Fibroblast of skin of right quadriceps (primary cell): ENCODE results near the gene ARHGEF25.
"Not testable (repeated sequence)": the region's sequence is repeated elsewhere in the genome, so short reads cannot be mapped to it uniquely, and the experiment has no call there.

ENCODE experiments used
- DNase-seq: peaks from one replicate; pipeline ENCODE4 v3.0.0-alpha.2; 2013

ARHGEF25 gene

GRCh38 chr12:57586128-57586527, 25.1 kb upstream of the ARHGEF25 start:
- no peak for DNase-seq

DNA sequence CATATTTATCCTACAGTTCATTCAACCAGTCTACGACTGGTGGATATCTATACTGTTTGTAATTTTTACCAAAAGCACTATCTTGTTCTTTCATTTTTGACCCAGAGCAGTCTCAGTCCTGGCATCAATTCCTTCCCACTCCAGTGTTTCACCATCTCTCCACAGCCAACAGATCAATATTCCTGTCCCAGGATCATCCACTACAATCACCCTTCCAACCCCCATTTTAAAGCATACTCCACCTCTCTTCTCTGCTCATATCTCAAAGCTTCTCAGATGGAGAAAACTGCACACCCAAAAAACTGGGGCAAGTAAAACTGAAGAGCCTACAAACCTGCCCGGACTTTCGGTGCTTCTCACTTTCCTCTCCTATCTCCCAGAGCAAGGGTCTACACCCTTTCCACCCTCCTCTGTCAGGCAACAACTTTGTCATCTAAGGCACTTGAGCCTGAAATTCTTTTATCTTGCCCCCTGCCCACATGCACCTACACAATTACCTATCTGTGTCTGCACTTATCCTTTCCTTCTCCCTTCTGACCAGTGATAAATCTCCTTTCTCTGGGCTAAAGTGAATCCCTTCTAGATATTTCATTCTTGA, 24.3 kb upstream of the ARHGEF25 start:
- no peak for DNase-seq

DNA sequence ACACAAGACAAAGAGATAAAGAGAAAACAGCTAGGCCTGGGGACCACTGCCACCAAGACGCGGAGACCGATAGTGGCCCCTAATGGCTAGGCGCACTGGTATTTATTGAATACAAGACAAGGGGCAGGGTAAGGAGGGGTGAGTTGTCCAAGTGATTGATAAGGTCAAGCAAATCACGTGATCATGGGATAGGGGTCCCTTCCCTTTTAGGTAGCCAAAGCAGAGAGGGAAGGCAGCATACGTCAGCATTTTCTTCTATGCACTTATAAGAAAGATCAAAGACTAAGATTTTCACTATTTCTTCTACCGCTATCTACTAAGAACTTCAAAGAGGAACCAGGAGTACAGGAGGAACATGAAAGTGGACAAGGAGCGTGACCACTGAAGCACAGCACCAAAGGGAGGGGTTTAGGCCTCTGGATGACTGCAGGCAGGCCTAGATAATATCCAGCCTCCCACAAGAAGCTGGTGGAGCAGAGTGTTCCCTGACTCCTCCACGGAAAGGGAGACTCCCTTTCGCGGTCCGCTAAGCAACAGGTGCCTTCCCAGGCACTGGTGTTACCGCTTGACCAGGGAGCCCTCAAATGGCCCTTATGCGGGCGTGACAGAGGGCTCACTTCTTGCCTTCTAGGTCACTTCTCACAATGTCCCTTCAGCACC, 22.2 kb upstream of the ARHGEF25 start:
- not testable (repeated sequence) for DNase-seq

GRCh38 chr12:57590479-57590863, 20.8 kb upstream of the ARHGEF25 start:
- no peak for DNase-seq

GRCh38 chr12:57590864-57591781, 20.1 kb upstream of the ARHGEF25 start, which contains the start of gene PIP4K2C:
Gene PIP4K2C, plus strand, starts transcription at chr12:57591192. Its CDS starts 98 bp downstream, at chr12:57591290.
- DNase-seq = peak; percentile 33

DNA sequence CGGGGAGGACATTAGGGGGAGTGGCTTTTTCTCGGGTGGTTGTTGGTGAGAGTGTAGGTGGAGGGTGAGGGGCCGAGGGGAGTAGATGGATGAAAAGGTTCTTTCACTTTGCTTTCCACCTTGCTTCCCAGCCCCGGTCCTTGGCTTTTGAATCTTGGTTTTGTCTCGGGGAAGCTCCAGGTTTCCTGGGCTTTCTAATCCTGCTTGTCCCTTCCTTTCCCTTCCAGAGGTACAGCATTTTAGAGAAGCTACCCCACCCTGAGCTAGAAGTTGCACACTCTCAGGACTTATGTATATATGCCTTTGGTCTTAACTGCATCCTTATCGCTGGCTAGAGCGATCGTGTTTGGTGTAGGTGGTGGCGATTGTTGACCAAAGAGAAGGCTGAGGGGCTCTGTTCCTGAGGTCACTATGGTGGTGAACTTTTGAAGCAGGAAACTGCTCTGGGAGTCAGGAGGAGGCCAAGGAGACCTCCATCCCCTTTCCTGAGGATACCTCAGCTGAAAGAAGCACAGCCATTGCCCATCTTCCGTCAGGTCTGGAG, 19.4 kb upstream of the ARHGEF25 start:
- no peak for DNase-seq

- DNase-seq = no peak
Measured at GRCh38 chr12:57592551-57593165, 18.6 kb upstream of the ARHGEF25 start.

DNA sequence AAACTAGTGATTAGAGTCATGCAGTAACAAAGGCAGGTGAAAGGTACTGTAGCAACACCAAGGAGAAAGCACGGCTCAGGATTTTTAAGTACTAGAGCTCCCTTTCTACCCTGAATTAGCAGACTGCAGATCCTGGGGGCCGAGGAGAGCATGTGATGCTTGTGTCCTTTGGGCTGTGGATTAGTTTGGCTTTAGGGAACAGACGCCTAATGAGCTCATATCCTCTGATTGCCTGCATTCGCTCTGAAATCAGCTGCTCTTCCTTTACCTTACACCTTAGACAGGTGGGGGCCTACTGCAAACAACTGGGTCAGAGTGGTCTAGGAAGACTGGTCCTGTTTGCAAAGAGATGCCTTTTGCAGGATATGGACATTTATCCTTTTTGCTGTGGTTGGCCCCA, 18.0 kb upstream of the ARHGEF25 start:
- no peak for DNase-seq

- no peak for DNase-seq
Measured at GRCh38 chr12:57600395-57600794, 10.8 kb upstream of the ARHGEF25 start.

- DNase-seq = no peak
Measured at GRCh38 chr12:57602544-57602943, 8.7 kb upstream of the ARHGEF25 start.

- DNase-seq = no peak
Measured at GRCh38 chr12:57603324-57603723, 7.9 kb upstream of the ARHGEF25 start.

DNA sequence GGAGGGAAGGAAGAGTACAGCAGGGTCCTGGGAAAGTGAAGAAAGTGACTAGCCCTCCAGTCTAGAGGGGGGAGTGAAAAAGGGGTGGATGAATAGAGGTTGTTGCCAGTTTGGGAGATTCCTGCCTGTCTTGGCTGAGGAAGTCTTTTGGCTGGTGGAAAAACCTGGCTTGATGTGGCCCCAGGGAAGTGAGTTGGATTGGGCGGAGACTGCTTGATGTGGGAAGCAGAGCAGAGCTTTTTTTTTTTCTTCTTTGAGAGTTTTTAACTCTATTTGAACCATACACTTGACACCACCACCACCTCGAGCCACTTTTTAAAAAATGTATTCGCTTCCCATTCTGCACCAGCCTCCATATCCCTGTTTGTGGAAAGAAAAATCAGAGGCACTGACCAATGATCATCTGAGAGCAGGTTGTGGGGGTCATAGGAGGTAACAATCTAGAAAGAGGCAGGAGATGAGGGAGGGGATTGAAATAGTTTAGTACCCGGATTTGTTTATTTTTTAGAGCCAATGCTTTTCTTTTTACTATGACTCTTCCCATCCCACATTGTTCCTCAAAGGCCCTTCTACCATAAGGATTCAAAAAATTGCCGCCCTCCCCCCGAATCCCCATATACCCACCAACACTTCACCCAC, 7.3 kb upstream of the ARHGEF25 start:
- peak; percentile 37 for DNase-seq

DNA sequence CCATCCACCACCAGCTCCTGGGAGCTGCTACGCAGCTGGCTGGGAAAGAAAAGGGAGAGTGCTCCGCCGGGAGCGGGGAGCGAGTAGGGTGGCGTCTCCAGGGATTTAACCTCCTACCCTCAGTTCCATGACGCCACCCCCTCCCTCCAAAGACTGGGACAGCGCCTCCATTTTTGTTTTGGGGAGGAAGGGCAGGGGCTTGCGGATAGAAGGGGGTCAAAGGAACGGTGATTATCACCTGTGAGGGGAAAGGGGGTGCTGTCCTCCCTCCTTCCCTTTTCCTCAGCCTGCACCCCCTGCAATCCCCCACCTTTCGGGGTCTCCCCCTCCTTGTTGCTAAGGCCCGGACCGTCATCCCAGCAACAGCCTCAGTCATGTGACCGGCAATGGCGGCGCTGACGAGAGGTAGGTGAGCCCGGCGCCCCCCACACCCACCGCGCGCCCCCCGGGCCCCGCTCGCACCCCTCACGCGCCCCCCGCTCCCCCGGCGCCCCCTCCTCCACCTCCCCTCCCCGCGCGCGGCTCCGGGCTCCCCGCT, 6.7 kb upstream of the ARHGEF25 start, which contains the start of gene DTX3:
TSS of gene DTX3 (plus strand) at position 371 of the 538 bp plus-strand sequence. CDS start 1,694 bp downstream, outside the sequence.
- DNase-seq = peak; percentile 36

DNA sequence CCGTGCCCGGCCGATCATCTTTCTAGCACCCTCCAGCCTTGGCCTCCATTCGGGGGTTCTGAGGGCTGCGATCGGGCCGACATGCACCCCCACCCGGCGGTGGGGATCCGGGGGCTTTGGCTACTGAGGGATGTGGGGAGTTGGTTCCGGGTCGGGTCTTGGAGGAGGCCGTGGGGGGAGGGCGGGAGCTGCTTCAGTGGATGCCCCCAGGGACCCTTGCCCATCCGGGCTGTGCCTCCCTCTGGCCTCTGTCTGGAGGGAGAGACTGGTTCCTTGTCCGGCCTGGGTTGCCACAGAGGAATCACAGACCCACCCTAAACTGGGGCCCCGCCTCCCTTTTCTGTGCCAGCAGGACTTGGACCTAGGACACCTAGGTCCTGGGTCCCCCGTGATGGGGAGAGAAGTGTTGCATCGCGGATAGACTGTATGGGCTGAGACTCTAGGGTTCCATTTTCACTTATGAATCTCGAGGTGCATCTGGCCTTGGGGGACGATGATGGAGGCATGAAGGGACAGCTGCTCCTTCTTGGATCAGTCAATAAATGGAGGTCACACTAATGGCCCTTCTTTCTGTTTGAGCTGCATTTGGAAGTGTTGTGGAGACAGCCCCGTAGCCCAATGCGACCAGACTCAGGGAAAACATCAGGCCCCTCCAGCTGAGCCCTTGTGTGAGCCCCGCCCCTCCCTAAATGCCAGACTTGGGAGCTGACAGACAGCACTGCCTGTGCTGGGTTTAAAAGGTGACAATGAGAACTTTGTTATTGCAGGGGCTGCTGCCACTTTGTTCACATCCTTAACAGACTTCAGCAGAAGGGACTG, 6.0 kb upstream of the ARHGEF25 start:
- no peak for DNase-seq

GRCh38 chr12:57605811-57606311, 5.4 kb upstream of the ARHGEF25 start:
- no peak for DNase-seq

GRCh38 chr12:57606399-57606798, 4.8 kb upstream of the ARHGEF25 start:
- DNase-seq = no peak

GRCh38 chr12:57606821-57607220, 4.4 kb upstream of the ARHGEF25 start:
- DNase-seq = no peak

DNA sequence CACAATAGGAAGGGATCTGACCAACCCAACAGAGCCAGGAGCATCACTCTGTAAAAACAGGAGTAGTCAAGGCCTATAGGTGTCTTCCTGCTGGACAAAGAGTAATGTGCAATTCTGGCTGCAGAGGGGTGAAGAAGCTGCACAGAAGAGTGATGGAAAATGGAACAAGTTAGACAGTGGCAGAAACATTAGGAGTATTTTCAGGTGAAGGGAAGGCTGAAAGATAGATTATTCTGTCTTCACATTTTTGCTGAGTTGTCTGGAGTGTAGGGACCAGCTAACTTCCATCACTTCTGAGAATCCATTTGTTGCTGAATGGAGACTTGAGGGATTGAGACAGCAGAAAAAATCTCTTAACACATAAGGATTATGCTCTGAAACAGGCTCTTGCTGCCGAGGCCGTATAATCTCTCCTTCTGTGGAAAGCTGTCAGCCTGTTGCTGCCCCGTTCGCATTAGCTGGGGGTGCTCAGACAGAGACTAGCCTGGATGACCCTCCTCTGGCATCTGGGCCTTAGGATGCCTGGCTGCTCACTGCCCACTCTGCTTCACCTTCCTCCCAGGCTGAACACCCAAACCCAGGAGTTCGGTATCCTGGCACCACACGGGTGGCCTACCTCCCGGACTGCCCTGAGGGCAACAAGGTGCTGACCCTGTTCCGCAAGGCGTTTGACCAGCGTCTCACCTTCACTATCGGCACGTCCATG, 3.1 kb upstream of the ARHGEF25 start:
- no peak for DNase-seq

DNA sequence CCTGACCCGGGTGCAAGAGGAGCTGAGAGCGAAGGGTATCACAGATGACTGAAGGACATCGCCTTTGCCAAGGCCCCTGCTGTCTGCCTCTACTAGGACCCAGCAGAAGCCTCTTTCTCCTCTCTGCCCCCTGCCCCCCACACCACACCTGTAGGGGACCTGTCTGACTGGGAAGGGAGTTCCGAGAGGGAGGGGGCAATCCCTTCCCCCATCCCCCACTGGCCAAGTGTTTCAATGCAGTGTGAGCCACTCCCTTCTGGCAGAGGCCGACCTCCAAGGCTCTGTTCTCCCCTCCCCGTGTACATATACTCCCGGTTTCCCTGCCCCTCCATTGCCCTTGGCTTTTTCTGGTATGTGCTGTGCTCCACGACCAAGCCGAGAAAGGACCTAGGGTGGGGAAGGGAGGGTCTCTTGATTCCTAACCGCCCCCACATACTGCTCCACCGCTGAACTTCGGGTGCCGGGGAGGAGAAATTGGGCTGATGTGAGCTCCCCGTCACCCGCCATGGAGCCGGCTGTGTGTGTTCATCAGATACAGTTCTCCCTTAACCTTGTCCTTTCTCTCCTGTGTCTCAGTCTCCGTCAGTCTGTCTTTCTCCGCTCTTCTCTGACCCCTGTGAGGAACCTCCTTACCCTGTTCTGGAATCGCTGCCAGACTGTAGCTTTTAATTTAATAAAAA, 2.0 kb upstream of the ARHGEF25 start:
- no peak for DNase-seq
